GM21390 (cell line): Measurements from ENCODE around the gene TP53INP2.
"Not testable (repeated sequence)": the region's sequence is repeated elsewhere in the genome, so short reads cannot be mapped to it uniquely, and the experiment has no call there.

Experiments used
- ATAC-seq: cut with Tn5 transposase; IDR thresholded peaks from one replicate; pipeline ENCODE4 v1.9.1; 2021; ENCODE audit not compliant: unreplicated experiment

The TP53INP2 gene, protein sequence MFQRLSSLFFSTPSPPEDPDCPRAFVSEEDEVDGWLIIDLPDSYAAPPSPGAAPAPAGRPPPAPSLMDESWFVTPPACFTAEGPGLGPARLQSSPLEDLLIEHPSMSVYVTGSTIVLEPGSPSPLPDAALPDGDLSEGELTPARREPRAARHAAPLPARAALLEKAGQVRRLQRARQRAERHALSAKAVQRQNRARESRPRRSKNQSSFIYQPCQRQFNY

DNA sequence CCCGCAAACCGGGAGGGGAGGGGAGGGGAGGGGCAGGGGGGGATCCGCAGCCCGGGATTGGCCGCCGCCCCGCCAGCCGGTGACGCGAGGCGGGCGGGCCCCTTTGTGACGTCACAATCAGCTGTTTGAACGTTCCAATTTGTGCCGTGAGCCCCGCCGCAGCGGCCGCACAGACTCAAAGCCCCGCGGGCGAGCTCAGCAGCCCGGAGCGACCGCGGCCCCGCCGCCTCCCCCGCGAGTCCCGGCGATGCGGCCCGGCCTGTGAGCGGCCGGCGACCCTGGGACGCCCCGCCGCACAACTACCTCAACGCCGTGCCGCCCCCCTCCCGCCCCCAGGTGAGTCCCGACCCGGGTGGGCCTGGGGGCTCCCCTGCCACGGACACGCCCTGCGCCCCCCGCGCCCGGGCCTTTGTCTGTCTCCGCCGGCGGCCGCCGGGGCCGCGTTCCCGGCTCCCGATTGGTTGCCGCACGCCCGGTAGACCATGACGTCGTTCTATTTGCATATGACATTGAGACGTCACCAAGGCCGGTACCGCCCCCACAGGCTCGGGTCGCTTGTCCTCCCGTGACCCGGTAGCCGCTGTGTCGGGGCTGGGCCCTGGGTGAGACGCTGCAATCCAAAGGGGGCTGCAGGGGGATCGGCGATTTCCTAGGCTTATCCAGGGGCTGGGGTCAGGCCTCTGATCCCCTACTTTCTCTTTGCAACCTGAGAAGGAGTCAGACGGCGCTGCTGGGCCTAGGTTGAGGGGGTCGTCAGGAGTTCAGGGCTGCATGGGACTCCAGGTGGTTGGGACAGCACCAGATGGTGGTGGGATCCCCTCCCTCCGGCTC, at the start of gene TP53INP2:
TSS of gene TP53INP2 (plus strand) at position 168 of the 831 bp plus-strand sequence. CDS start 4,396 bp downstream, outside the sequence.
- peak; percentile 45 for ATAC-seq

DNA sequence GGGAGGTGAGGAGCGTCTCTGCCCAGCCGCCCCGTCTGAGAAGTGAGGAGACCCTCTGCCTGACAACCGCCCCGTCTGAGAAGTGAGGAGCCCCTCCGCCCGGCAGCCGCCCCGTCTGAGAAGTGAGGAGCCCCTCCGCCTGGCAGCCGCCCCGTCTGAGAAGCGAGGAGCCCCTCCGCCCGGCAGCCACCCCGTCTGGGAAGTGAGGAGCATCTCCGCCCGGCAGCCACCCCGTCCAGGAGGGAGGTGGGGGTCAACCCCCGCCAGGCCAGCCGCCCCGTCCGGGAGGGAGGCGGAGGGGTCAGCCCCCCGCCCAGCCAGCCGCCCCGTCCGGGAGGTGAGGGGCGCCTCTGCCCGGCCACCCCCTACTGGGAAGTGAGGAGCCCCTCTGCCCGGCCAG, 45.5 kb upstream of the TP53INP2 start:
- not testable (repeated sequence) for ATAC-seq

DNA sequence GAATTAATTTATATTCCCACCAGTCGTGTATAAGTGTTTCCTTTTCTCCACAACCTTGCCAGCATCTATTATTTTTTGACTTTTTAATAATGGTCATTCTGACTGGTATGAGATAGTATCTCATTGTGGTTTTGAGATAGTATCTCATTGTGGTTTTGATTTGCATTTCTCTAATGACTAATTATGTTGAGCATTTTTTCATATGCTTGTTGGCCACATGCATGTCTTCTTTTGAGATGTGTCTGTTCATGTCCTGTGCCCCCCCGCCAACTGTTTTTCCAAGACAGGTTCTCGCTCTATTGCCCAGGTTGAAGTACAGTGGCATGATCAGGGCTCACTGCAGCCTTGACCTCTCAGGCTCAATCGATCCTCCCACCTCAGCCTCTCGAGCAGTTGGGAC, 42.3 kb upstream of the TP53INP2 start:
- ATAC-seq, result not testable (repeated sequence)

- no peak for ATAC-seq
Observed at GRCh38 chr20:34663213-34663943, 40.8 kb upstream of the TP53INP2 start.

GRCh38 chr20:34664751-34665150, 39.4 kb upstream of the TP53INP2 start:
- not testable (repeated sequence) for ATAC-seq

- no peak for ATAC-seq
Observed at GRCh38 chr20:34669094-34669493, 35.0 kb upstream of the TP53INP2 start.

DNA sequence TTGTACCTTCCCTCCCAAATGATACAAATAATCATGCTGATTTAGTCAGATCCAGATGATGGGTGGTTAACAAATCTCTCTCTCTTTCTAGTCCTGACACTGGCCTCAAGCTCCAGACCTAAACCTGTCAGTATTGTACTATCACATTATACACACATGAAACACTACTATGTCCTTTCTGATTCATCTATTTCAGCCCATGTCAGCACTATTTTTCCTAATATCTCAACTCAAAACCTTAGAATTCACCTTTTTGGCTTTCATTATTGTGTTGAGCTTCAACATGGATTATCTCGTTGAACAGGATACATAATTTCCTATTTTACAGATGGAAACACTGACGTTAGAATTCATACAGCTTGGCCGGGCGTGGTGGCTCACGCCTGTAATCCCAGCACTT, 30.7 kb upstream of the TP53INP2 start:
- ATAC-seq, result no peak

DNA sequence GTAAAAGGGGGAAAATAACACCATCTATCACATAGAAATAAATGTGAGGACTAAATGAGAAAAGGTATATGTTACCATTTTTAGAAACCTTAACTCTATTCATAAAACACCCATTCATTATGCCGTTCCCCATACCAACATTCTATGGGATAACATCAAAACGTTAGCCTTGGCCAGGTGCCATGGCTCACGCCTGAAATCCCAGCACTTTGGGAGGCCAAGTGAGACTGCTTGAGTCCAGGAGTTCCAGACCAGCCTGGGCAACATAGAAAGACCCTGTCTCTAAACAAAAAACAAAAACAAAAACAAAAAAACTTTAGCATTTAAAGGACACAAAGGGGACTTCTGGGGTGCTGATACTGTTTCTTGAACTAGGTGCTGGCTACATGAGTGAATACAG, 28.6 kb upstream of the TP53INP2 start:
- no peak for ATAC-seq

DNA sequence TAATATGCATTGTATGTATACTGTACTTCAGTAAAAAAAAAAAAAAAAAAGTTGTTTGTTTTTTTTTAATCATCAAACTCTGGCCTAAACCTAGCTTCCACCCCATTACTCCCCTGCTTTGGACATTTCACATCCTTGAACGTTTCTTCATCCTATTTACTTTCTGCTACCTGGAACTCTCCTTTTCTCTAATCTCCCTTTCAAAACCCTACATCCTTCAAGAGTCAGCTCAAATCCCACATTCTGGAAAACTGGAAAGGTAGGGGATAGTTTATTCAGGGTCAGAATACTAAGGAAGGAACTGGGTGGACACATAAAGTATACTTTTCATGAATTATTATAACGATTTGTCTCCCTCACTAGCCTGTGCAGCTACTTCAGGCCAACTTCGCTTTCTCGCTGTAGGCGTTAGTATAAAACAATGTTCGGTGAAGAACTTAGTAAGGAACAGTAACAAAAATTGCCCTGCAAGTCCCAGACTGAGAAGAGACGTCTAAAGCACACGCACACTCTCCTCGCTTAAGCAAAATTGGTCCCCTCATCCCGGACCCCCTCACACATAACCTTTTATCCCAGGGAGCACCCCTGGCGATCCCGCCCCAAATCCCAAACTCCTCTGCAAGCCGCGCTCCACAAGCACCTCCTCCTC, 28.0 kb upstream of the TP53INP2 start:
- ATAC-seq, result no peak

GRCh38 chr20:34676642-34677373, 27.3 kb upstream of the TP53INP2 start, which contains the start of gene PIGU:
PIGU (minus strand) TSS chr20:34677092; CDS start chr20:34677085, 7 bp downstream.
- peak; percentile 94 for ATAC-seq

DNA sequence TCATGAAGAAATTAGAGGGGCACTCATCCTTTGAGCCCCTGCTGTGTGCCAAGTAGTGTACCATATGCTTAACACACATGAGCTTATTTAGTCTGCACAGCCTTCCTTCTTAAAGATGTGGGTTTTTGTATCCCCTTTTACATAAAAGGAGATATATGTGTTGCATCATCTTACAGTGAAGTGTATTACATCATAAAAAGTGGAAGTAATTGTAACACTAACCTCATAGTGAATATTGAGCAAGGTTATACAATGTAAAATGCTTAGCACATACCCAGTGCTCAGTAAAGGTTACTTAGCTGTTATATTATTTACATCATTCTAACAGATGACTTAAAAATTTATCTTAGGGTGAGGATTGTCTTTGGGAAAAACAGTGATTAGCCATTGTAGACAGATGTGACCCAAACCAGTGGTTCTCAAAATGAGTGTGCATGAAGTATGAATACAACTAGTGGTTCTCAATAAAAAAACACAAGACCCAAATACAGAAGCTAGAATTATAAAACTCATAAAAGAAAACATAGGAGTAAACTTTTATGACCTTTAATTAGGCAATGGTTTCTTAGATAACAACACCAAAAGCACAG, 23.5 kb upstream of the TP53INP2 start:
- ATAC-seq, result no peak

DNA sequence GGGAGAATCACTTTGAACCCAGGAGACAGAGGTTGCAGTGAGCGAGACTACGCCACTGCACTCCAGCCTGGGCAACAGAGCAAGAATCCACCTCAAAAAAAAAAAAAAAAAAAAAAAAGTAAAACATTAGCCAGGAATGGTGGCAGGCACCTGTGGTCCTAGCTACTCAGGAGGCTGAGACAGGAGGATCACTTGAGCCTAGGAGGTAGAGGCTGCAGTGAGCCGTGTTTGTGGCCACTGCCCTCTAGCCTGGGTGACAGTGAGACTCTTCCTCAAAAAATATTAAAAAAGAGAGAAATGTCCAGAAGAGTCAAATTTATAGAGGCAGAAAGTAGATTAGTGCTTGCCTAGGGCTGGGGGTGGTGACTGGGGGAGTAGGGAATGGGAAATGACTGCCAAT, 20.5 kb upstream of the TP53INP2 start:
- ATAC-seq, result no peak

DNA sequence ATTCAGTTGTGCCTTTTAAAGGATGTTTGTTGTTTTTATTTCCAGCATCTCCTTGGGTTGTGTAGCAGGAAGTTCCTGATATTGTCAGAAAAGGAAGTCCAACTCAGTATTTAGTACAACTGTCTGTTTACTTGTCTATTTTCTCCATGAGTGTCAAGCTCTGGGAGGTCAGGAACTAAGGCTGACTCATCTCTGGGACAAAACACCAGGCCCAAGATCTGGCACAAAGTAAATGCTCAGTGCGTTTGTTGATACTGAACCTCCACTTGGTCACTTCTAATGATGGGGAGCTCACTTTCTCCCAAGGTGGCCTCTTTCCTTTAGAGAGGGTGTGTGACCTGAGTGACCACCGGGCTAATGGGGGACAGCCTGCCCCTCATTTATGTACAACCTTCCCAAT, 14.7 kb upstream of the TP53INP2 start:
- ATAC-seq, result no peak

DNA sequence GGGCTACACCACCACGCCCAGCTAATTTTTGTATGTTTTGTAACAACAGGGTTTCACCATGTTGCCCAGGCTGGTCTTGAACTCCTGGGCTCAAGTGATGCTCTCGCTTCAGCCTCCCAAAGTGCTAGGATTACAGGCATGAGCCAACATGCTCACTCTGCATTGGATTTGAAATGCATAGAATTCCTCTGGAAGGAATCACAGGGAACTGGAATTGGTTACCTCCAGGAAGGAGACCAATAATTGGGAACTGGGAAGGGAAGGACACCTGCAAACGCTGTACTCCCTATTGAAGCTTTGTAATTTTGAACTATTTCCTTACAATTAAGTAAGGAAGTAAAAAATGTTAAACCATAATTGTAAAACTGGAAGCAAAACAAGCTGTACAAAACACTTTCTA, 12.3 kb upstream of the TP53INP2 start:
- ATAC-seq, result no peak

DNA sequence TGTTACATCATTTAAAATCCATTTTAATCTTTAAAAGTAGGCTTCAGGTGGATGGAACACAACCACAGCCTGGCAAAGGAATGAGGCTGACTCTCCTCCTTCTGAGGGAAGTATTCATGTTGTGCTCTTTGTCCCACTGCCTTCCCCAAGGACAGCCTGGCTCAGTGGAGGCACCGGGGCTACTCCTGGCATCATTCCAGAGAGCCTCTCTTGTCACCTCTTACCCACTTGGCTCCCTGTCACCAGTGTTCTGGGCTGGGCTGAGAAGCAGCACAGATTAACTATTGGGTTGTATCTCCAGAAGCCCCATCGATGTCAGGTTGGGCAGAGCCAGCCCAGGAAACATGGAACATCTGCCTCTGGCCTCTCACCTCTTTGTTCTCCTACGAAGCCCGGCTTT, 10.7 kb upstream of the TP53INP2 start:
- ATAC-seq, result no peak

DNA sequence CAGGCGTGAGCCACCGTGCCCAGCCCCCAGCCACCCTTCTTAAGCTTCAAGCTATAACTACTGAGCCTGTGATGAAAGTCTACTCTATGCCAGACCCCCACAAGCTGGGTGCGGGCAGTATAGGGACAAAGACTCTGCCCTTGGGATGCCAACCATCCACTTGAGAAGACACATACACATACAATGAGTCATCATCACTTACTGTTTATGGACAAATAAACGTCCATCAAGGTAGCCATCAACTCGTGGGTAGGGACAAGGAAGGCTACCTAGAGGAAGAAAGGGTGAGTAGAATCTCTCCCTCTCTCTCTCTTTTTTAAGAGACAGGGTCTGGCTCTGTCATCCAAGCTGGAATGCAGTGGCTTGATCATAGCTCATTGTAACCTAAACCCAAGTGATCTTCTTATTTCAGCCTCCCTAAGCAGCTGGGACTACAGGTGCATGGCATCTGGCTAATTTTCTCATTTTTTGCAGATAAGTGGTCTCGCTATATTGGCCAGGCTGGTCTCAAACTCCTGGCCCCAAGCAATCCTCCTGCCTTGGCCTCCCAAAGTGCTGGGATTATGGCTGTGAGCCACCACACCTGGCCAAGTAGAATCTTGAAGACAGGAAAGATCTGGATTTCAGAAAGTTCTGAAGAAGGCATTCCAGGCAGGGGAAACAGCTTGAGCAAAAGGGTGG, 2.6 kb upstream of the TP53INP2 start:
- ATAC-seq, result no peak

DNA sequence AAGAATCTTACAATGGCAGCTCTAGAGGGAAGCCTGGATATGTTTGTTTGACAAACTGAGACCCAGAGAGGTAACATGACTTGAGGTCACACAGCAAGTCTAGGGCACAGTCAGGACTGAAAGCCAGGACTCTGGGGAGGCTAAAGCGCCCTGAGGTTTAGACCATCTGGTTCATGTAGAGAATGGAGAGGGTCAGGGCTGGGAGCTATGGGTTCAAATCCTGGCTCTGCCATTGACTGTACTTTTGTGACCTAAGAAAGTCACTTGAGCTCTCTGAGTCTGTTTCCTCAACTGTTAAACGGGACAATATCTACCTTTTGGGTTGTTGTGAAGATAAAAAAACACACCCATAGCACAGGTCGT, 1.1 kb upstream of the TP53INP2 start:
- ATAC-seq, result no peak

DNA sequence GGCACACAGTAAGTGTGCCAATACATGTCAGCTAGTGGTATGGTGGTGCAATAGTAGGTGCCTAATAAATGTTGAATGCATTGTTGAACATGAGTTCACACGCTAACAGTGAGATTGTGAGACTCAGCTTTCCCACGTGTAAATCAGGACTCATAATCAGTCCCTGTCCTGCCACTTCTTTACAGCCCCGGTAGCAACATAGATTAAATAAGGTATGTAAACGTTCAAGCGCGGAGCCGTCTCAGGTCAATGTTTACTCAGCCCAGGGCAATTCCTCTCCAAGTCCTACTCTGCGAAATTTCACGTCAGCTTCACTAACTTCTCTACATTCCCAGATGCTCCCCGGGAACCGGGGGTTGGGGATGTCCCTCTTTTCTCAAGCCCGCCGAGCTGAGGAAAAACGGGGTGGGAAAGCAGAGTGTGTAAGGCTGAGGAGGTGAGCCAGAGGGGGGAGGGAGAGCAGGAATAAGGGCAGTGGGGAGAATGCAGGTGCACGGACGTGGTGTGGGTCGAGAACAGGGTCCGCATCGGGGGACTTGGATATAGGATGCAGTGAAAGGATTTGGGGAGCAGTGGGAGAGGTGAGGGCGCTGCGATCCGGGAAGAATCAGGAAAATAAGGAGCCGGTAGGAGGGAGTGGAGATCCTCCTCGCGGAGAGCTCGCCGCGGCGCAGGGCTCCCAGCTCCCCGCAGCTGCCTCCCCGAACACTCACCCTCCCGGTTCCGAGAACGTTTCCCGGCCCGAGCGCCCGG, 544 bp upstream of the TP53INP2 start:
- no peak for ATAC-seq

DNA sequence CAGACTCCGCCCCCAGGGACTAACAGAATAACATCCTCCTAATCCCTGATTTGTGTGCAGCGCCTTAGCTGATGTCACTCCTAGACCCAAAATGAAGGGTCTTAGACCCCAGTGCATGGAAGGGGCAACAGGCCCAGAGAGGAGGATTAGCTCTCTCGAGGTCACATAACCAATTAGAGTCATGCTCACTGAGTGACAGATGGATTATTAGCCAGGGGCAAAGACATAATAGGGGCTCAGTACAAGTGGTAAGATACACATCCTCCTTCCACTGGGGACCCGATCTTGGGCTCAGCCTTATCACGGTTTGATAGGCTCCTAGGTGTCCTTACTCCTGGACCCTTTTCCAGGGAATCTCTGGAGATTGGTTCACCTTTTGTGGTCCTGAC, 858 bp downstream of the TP53INP2 start:
- ATAC-seq, result no peak
